ENCODE measurements around the gene SLC6A14.

SLC6A14 gene

DNA sequence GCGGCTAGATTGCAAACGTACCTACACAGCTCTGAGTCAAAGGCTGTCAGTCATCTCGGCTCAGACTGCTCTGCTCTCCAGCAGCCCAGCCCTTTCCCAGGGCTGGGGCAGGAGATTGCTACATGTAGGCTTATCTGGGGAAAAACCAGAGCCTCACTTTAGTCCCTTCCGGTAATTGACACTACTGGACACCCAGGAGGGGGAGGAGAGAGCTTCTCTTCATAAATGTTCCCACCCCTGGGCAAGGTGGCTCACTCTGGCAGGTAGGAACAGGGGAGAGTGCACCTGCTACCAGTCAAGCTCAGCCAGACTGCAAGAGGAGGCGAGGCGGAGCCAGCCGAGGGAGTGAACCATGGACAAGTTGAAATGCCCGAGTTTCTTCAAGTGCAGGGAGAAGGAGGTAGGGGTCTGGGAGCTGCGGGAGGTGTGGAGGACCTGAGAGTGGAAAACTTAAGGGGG lies at the start of gene SLC6A14:
SLC6A14 (plus strand) TSS at position 249 of the 459 bp plus-strand sequence; CDS start at position 353, 104 bp downstream.
- no peak for DNase-seq (ENCODE audit: low read depth in 3 of 3)

- DNase-seq (ENCODE audit: low read depth in 3 of 3) = no peak
Observed at GRCh38 chrX:116395752-116396151, 40.7 kb upstream of the SLC6A14 start.

DNA sequence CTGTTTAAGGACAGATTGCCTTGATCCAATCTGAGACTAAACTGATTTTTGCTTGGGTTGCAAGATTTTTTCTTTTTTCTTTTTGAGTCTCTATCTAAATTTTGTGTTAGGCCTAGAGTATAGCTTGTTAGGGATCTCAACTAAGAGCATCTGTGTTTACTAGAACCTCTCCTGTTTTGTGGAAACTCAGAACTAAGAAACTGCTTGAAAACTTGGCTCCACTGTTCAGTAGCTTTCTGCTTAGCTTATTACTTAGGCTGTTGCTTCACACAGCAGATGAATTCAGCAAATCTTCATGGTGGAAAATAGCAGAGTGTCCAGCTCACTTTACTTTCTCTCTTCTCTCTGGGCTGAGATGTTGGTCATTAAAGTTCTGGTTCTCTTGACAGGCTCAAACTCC lies 36.7 kb upstream of the SLC6A14 start:
- DNase-seq (ENCODE audit: low read depth in 3 of 3) = no peak

DNA sequence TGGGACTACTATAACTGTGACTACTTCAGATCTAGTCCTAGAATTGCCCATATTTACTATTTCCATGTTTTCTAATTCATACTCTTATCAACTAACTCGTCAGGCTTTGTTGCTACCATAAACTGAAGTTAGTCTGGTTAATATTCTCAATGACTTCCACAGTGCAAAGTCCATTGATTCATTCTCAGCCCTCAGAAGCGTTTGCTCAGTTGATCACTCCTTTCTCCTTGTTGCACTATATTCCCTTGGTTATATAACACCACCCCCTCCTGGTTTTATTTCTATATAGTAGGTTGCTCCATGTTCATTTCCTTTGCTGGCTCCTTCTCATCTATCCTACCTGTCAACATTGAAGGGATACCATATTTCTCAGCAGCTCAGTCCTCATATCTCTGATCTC lies 27.2 kb upstream of the SLC6A14 start:
- no peak for DNase-seq (ENCODE audit: low read depth in 3 of 3)

GRCh38 chrX:116413273-116413672 lies 23.1 kb upstream of the SLC6A14 start:
- DNase-seq (ENCODE audit: low read depth in 3 of 3) = no peak

DNA sequence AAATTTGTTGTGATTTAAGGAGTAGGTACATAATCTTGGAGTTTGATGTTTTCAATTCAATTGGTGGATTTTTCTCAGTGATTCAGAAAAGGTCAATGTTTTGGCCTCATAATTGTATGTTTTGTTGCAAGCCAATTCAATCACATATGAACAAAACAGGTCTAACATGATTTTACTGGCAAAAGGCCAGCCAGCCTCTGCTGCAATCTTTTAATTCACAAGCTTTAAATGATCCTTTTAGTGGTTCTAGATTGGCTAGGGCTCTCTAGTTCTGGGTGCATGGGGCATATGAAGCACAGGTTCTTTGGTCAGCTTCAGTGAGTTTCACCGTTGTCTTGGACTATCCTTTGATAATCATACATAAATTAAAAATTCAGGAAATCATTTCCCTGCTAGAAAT lies 19.2 kb upstream of the SLC6A14 start:
- DNase-seq (ENCODE audit: low read depth in 3 of 3) = no peak

- no peak for DNase-seq (ENCODE audit: low read depth in 3 of 3)
Observed at GRCh38 chrX:116417968-116418367, 18.4 kb upstream of the SLC6A14 start.

- no peak for DNase-seq (ENCODE audit: low read depth in 3 of 3)
Observed at GRCh38 chrX:116427978-116428377, 8.4 kb upstream of the SLC6A14 start.

DNA sequence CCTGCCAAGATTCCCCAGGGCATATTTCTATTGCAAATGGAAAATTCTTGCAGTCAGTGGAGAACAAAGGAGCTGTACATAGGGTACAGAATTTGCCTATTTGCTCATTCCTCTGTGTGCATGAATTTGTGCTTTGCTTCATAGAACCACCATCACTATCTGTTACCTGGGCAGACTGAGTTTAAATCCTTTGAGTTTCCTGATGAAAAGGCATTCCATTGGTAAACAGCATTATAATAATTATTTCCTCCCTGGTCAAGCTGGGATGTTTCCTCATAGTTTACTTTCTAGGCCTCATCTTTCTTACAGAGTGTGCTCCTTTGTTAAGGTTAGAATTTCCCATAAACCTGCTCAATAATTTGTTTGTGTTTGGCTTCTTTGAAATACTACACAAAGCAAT lies 809 bp upstream of the SLC6A14 start:
- DNase-seq (ENCODE audit: low read depth in 3 of 3) = no peak

GRCh38 chrX:116449156-116449555 lies 12.8 kb downstream of the SLC6A14 start:
- no peak for DNase-seq (ENCODE audit: low read depth in 3 of 3)

GRCh38 chrX:116462822-116463221 lies 26.4 kb downstream of the SLC6A14 start, which contains the start of gene CT83:
Gene CT83 (minus strand): TSS chrX:116462976. CDS start chrX:116462856, 120 bp downstream.
- DNase-seq (ENCODE audit: low read depth in 3 of 3) = no peak

DNA sequence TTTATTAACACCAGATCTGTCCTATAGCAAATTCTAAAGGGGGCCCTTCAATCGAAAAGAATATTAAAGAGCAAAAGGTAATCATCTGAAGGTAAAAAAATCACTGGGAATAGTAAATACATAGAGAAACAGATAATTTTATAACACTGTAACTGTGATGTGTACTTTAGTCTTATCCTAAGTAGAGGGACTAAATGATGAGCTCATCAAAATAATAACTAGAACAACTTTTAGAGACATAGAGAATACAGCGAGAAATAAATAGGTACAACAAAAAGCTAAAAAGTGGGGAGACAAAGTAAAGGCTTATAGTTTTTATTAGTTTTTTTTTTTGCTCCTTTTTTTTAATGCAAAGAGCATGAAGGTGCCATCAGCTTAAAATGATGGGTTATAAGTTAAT lies 43.7 kb downstream of the SLC6A14 start:
- no peak for DNase-seq (ENCODE audit: low read depth in 3 of 3)

DNA sequence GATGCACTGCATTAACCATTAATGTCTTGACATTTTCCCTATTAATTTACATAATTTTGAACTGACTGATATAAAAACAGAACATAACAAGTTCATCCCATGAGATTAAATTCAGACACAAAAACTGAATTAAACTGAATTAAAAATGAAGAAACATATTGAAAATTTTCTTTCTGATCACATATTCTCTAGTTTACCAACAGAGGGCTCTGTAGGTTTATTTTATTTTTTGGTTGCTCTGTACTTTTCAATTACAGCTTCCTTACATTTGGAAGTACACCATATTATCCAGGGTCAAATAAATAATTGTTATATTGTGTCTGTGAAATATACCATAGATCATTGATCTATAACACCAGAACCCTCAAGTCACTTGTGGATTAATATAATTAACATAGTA lies 53.7 kb downstream of the SLC6A14 start:
- no peak for DNase-seq (ENCODE audit: low read depth in 3 of 3)

- no peak for DNase-seq (ENCODE audit: low read depth in 3 of 3)
Observed at GRCh38 chrX:116493271-116493670, 56.9 kb downstream of the SLC6A14 start.

- DNase-seq (ENCODE audit: low read depth in 3 of 3) = no peak
Observed at GRCh38 chrX:116499780-116500179, 63.4 kb downstream of the SLC6A14 start.
